Umbilical cord (tissue), 2 donors: Measurements from ENCODE around the gene ANK2. TPM values are rescaled to one million over a fixed set of nuclear protein-coding genes. Genes with fewer than 3 reads are reported as not detected.

ENCODE experiments used
- DNase-seq: peaks from one replicate; pipeline ENCODE4 v3.0.0-alpha.2; 2015; ENCODE audit warnings: low spot score
- total RNA-seq: library from RNA; depleted of rRNA; stranded (reverse); fragments of >200 nt; gene quantifications from one replicate; pipeline ENCODE4 v1.2.3, GENCODE V29; 2014; ENCODE audit warnings: low replicate concordance; ENCODE audit not compliant: insufficient read depth

The ANK2 gene
- total RNA-seq, 1 donor from 2014 or later = 36.8 TPM

DNA sequence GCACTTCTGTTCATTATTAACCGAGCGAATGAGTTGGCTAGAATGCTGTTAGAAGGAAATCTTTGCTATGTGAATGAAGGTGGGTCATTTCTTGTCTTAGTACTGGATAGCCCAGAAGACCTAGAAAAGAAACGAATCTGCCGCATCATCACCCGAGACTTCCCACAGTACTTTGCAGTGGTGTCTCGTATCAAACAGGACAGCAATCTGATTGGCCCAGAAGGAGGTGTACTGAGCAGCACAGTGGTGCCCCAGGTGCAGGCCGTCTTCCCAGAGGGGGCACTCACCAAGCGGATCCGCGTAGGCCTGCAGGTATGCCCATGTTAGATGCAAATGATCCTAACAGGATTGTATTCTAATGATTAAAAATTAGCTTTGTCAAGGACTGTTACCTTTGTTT, 286.3 kb downstream of the ANK2 start:
- no peak for DNase-seq

DNA sequence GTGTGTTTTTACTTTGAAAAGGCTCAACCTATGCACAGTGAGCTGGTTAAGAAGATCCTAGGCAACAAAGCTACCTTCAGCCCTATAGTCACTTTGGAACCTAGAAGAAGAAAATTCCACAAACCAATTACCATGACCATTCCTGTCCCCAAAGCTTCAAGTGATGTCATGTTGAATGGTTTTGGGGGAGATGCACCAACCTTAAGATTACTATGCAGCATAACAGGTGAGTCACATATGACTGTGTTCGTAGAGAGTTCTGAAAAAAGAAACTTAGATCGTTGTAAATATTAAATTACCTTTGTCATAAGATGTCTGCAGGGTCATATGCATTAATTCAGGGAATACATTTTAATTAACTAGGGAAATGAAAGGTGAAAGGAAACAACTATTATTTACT, 287.1 kb downstream of the ANK2 start:
- DNase-seq = no peak

DNA sequence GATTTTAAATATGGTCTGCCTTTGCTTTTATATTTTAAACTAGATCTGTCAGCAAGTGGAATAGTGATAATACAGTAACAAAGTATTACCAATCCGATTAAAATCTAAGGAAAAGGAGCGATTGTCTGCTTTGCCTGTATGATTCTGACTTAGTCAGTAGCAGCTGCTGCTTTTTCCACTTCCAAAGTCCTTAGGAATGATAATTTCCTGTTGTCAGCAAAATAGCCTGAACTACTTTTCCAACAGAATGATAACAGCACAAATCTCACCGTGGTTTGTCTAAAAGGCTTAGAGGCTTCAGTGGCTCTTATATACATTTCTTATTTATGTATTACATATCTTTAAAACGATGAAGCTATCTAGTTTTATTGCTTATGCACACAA, 290.0 kb downstream of the ANK2 start:
- DNase-seq = peak; percentile 16

DNA sequence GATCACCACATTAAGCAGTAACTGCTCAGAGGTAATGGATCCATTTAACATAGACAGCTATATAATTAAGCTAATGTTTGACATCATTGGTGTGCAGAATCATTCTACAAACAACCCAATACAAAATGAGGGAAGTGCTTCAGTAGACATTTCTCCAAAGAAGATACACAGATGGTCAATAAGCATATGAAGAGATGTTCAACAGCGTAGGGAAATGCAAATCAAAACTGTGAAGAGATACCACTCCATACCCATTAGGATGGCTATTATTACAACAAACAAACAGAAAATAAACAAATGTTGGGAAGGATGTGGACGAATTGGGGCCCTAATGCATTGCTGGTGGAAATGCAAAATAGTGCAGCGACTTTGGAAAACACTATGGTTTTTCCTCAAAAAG, 294.6 kb downstream of the ANK2 start:
- no peak for DNase-seq

DNA sequence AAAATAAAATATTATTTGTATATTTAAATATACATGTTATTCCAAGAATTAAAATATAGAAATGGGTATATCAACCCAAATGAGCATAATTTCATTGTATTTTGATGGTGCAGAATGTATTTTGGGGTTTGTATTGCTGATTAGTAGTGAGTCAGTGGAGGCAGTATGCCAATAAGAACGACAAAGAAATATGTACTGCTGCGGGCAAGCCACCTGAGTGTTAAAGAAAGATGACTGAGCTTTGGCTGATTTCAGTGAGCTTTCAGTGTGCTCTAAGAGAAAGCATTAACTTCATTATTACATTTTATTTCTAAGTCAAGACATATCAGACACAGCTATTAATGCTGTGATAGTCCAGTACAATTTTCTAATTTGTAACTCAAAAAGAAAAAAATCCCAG, 297.8 kb downstream of the ANK2 start:
- no peak for DNase-seq

DNA sequence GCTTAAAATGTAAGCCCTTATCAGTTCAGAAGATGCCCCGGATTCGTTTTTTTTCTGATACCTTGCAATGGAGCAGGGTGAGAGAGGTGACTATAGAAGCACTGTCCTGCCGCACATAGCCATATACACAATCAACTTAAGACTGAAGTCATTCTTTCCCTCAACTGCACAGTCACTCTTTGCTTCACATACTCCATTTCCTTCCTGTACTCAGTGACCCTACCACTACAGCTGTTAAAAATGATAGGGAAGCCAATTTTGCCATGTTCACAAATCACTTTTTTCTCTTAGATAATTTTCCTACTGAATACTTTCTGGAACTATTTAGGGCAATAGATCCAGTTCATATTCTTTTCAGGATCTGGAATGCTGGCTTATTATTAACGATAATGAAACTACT, 300.0 kb downstream of the ANK2 start:
- DNase-seq = no peak

DNA sequence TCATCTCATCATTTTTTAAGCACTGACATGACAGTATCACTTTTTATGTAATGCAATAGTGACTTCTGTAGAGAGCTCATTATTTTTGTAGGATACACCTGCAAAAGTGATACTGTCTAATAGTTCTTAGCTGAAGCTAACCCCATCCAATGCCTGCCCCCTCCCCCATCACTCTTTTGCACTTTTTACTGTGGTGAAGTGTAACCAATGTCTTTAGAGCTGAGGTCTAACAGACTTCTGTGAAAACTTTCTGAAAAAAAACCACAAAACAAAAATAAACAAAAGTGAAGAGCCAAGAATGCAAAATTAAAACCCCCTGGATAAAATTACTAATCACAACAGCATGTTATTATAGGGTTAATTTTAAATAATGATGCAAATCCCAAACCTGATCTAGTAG, 301.1 kb downstream of the ANK2 start:
- DNase-seq = no peak

DNA sequence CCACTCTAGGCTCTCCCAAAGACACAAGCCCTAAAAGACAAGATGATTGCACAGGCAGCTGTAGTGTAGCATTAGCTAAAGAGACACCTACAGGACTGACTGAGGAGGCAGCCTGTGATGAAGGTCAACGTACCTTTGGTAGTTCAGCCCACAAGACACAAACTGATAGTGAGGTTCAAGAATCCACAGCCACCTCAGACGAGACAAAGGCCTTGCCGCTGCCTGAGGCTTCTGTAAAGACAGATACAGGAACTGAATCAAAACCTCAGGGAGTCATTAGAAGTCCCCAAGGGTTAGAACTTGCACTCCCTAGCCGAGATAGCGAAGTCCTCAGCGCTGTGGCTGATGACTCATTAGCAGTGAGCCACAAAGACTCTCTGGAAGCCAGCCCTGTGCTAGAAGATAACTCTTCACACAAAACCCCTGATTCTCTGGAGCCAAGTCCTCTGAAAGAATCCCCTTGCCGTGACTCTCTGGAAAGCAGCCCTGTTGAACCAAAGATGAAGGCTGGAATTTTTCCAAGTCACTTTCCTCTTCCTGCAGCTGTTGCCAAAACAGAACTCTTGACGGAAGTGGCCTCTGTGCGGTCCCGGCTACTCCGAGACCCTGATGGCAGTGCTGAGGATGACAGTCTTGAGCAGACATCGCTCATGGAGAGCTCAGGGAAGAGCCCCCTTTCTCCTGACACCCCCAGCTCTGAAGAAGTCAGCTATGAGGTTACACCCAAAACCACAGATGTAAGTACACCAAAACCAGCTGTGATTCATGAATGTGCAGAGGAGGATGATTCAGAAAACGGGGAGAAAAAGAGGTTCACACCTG, 306.3 kb downstream of the ANK2 start:
- no peak for DNase-seq

DNA sequence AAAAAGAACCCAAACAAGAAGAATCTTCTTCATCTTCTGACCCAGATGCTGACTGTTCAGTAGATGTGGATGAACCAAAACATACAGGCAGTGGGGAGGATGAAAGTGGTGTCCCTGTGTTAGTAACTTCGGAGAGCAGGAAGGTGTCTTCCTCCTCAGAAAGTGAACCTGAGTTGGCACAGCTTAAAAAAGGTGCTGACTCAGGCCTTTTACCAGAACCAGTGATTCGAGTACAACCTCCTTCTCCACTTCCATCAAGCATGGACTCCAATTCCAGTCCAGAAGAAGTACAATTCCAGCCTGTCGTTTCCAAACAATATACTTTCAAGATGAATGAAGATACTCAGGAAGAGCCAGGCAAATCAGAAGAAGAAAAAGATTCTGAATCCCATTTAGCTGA, 307.0 kb downstream of the ANK2 start:
- no peak for DNase-seq

DNA sequence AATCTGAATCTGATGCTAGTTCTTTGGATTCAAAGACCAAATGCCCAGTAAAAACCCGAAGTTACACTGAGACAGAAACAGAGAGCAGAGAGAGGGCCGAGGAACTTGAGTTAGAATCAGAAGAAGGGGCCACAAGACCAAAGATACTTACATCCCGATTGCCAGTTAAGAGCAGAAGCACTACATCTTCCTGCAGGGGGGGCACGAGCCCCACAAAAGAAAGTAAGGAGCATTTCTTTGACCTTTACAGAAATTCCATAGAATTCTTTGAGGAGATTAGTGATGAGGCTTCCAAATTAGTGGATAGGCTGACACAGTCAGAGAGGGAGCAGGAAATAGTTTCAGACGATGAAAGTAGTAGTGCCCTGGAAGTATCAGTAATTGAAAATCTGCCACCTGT, 309.3 kb downstream of the ANK2 start:
- no peak for DNase-seq

DNA sequence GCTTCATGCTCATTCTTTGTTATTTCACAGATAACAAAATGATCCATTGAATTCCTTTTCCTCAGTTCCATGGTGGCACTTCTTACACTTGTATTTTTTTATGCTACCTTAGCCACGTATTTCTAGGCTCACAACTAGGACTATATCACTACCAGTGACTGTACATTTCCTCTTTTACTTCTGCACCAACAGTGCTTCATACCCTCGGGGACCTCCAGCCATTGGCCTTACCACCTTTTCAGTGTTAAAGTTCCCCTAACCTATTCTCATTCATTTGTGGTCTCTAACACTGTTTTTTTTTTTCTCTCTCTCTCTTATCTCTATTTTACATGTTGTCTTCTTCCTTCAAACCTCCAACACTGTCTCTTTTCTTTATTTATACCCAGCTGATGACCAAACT, 315.9 kb downstream of the ANK2 start:
- DNase-seq = no peak

DNA sequence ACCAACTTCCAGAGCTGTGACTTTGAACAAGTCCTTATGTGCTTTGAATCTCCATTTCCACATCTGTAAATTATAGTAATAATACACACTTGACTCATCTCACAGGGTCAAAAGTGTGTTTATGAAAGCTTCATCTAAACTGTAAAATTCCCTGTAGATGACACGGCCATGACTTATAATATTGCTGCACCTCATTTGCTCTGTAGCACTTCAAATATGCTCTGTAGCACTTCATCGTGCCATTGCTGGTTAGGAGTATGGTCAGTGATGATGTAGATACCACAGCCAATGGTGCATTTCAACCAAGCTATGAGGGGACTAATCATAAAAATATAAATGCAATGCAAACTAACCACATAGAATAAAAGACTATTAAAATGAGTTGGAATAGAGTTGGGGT, 318.6 kb downstream of the ANK2 start:
- no peak for DNase-seq

DNA sequence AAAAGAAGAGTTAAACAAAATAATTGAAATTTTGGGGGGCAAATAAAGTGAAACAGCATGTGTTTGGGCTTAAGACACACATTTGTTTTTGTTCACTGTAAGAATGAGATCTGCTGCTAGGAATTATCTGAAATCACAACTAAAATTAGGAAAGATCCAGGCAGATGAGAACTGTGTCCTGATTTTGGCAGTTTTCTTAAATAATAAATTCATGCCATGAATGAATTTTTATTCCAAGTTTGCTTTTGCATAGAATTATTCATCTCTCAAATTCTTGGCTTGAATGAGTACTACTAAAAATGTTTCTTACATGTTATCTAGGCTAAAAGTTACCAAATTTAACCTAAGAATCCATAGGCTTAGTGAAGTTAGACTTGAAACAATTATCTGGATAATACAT, 321.7 kb downstream of the ANK2 start:
- DNase-seq = no peak

DNA sequence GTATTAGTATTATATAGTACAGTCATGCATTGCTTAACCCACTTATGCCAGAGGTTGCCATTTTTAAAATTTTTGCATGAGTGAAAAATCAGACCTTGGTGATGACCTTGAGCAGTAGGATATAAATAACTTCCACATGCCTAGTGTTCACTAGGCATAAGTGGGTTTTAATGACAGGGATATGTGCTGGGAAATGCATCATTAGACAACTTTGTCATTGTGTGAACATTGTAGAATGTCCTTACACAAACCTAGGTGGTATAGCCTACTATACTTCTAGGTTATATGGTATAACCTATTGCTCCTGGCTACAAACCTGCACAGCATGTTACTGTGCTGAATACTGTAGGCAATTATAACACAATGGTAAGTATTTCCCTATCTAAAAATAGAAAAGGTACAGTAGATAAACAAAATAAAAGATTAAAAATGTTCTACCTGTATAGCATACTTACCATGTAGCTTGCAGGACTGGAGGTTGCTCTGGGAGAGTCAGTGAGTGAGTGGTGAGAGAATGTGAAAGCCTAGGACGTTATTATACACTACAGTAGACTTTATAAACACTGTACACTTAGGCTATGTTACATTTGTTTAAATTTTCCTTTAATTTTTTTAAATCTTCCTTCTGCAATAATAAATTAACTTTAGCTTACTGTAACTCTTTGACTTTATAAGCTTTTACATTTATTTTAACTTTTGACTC, 326.7 kb downstream of the ANK2 start:
- DNase-seq = no peak

DNA sequence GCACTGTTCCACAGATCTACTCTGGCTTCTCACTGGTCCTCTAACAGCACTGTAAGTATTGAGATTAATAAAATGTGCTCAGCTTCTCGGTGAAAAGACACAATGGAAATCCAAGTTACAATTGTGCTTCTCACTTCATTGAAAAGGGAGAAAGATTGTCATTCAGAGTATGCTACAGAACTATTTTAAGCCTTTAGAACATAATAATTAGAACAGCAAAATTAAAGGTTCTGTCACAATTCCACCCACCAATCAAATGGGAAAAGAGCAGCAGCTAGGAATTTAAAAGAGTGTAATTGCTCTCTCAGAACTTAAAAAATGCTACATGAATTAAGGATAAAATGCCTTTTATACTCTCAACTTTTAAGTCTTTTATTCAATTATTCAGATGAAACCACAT, 329.4 kb downstream of the ANK2 start:
- DNase-seq = no peak

DNA sequence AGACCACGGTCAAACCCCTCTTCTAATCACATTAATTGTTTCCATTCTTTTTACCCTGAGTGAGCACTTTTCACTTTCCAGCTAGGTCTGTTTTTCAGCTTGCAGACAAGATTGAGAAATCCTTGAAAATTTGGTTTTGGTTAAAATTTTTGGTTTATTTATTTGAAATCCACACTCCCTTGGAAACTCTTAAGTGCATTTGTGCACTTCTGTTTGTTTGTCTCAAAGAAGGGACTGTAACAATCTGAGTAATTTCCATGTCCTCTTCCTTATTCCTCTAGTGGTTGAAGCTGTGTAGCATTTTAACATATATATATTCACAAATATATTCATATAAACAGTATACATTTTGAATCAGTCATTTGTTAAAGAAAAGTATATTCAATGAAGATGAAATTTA, 333.3 kb downstream of the ANK2 start:
- DNase-seq = no peak

DNA sequence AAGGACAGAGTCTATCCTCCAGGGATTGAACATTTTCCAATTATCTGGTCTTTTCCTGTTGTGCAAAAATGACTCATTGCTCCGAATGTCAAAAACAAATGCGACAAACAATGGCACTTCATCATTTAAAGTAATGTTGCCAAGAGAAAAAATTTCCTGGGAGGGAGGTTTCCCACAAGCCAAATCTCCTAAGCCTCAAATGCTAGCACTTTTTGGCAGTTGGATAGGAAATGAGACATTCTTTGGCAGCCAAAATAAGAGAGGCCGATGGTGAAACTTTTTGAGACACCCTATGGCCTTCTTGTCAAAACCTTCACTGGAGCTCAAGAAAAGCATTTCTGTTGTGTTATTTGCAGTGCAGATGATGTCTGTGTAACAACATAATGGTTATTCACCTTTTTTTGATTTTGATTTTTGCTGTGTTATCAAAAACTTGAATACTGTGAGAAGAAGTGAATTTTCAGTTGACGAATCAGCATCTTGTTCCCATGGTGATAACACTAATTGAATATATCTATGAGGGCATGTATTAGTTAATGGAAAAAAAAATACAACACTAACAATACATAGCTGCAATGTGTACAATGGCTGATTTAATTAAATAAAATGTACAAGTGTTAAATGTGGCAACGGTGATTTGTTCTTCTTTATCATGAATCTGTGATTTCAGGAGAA, 333.8 kb downstream of the ANK2 start:
- peak; percentile 72 for DNase-seq

DNA sequence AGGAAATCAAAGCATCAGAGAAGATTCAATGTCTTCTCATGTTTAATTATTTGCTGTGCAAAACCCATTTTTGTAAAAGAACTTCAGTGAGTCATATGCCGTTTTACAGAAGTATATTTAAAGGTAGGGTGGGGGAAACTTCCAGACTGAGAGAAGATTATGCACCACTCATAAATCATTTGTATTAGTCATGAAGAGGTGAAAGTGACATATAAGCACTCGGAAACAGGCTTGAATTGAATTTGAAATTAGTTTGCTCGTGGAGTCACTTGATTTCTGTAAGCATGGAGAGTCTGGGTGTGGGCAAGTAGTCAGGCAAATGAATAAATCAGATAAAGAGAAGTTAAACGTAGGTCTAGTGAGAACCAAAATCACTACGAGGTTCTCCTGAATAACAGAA, 335.1 kb downstream of the ANK2 start:
- DNase-seq = peak; percentile 46

DNA sequence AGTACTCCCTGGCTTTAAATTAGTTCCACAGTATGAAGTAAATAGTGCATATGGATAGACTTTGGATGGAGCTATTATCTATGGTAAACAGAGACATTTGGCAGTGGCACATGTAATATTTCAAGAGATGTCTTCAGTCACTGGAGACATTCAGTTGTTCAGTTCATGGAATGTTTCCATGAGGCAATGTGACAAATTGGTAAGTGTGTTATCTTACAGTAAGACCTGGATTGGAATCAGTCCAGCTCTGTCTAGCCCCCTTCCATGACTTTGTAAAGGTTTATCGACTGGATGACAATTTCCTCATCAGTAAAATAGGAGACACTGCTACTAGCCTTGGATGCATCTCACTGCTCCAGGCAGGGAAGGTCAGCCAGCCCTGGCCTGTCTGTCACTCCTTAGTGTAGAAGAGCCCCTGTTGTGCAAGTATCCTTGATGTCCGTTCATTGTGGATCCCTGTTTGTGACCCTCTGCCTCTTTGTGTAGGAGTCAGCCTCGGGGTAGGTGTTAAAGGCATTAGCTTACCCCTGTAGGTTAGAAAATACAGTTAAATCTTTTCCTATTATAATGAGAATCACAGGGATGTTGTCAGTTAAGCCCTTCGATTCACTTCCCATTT, 335.9 kb downstream of the ANK2 start:
- no peak for DNase-seq

DNA sequence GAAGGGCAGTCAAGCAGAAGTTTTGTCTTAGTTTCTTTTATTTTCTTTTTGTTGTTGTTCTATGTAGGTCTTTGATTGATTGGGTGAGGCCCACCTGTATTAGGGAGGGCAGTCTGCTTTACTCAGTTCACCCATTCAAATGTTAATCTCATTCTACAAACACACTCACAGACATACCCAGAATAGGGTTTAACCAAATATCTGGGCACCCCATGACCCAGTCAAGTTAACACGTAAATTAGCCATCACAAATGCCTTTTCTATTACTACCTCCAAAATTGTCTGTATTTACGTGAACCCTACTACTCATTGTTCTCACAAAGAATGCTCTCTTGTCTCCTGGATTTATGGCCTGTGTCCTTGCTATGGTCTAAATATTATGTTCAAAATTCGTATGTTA, 339.7 kb downstream of the ANK2 start:
- DNase-seq = no peak

DNA sequence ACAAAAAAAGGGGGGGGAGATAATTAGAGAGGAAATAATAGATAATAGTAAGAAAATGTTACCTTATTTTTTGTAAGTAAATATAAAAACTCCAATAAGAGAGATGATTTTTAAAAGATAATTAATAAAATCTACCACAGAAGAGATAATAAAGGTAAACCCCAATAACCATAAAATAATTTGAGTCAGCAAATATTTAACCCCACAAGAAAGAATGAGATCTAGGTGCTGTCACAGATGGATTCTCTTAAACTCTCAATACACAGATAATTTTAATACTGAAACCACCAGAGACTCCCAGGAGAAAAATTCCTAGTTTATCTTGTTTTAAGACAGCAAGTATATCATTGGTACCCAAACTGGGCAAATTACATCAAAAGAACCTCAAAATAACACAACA, 341.4 kb downstream of the ANK2 start:
- no peak for DNase-seq

DNA sequence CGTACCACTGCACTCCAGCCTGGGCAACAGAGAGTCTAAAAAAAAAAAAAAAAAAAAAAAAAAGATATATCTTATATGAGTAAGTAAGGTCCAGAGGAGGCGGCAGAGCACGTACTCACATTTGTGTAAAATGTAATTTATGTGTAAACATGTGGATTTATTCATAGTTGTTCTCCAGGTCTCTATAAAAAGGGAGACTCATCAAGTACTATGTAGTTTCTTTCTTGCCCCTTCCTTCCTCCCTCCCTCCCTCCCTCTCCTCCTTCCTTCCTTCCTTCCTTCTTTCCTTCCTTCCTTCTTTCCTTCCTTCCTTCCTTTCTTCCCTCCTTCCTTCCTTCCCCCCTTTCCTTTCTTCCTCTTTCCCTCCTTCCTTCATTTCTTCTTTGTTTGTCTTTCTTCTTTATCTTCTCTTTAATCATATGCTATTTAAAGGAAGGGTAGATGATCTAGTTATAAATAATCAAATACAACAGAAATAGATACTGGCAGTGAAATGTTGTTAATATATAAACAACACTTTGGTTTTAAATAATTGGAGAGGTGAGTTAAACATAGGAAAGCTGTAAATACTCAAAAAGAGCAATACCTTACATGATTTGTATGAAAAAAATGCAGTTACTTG, 344.8 kb downstream of the ANK2 start:
- no peak for DNase-seq
